ENCODE data around the gene LAP3. TPM values are rescaled to one million over a fixed set of nuclear protein-coding genes. Genes with fewer than 3 reads are reported as not detected.

LAP3 gene
- total RNA-seq, result 48.7 and 61.5 TPM in 2 replicates

DNA sequence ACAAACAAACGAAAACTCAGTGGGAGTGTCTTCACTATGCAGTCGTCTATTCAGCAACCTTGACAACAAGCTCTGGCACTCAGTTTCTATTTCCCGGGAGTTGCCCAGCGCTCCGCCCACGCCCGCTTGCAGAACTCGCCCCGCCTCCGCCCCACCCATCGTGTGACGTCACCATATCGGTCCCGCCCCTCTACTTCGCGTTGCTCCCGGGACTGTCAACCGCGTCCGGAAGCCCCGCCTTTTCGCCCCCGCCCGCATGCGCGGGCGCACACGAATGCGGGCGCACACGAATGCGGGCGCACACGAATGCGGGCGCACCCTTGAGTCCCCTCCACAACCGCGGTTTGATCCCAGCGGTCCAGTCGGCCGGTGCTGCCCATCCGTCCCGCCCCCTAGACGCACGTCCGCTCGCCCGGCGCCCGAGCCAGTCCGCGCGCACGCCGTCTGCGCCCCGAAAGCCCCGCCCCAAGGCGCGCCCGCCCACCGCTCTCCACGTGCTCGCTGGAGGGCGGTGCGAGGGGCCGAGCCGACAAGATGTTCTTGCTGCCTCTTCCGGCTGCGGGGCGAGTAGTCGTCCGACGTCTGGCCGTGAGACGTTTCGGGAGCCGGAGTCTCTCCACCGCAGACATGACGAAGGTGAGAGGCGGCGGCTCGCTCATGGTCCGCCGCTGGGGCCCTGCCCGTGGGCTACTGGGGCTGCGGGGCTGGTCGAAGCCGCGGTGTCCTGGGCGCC is at the start of gene LAP3:
LAP3 (plus strand) TSS at position 267 of the 733 bp plus-strand sequence; CDS start at position 535, 268 bp downstream.

DNA sequence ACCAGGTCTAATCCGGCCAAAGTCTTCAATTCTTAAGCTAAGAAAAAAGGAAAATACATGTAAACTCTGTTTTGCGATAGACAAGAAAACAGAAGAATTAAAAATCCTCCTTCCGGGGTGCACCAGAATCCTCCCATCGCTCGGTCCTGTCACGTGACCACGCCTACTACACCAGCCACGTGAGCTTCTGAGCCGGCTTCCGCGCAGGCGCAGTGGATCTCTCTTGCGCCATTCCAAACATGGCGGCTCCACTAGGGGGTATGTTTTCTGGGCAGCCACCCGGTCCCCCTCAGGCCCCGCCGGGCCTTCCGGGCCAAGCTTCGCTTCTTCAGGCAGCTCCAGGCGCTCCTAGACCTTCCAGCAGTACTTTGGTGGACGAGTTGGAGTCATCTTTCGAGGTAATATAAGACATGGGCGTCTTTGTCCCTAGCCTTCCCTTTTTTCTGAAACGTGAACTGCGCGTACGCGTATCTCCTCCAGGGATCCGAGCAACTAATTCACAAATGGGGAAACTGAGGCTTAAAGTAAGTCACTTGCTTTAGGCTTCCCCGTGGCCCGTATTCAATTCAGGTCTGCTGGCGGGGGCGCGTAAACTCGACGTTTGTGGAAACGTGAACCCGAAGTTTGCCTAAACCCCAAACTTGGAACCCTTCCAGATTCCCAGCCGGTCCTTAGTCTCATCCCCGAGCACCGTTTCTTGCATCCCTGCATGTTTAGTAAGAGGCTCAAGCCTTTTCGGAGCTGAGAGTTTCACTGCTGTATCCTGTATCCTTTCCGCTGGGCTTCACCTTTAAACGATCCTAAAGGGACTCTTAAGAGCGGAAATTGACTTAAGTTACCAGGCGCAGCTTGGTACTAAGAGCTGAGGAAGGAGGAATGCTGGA is 37.7 kb downstream of the LAP3 start, which contains the start of gene MED28:
MED28 (plus strand) TSS at position 226 of the 884 bp plus-strand sequence; CDS start at position 240, 14 bp downstream.

Other genes with a start within 250 kb of the LAP3 start
- gene QDPR, start 65.1 kb upstream of the LAP3 start, total RNA-seq, result 13.9 and 20.6 TPM in 2 replicates
- gene CLRN2, start 62.0 kb upstream of the LAP3 start, total RNA-seq, result not detected in 2 replicates
- 4.5 and 5.6 TPM in 2 replicates for gene MED28, start 37.4 kb downstream of the LAP3 start, total RNA-seq
- gene FAM184B, start 204.4 kb downstream of the LAP3 start, total RNA-seq, result not detected in 2 replicates
- 12.4 and 12.5 TPM in 2 replicates for gene DCAF16, start 233.6 kb downstream of the LAP3 start, total RNA-seq
- gene NCAPG, start 233.8 kb downstream of the LAP3 start, total RNA-seq, result 27.1 and 30.4 TPM in 2 replicates

Measured in airway epithelial cell (primary cell).